ENCODE data around the gene FBXL20. TPM values are rescaled to one million over a fixed set of nuclear protein-coding genes. Genes with fewer than 3 reads are reported as not detected.

The FBXL20 gene
- total RNA-seq, 4 donors from 2014 or later, result 20.5 to 34.7 (median 26.6) TPM

GRCh38 chr17:39359994-39360393 lies 41.4 kb downstream of the FBXL20 start:
- DNase-seq, result no peak
- Histone ChIP-seq H3K9me3 (no peaks in the 10 kb centered on the region), H3K4me1 (peaks cover 0 to 6% (median 0%) of the 10 kb centered on the region in 4 donors), H3K36me3 (no peaks in the 10 kb centered on the region), H3K27ac (no peak overlapping the region), H3K27me3 (no peaks in the 10 kb centered on the region), H3K4me3 (no peak overlapping the region)
- TF ChIP-seq POLR2A (IDR thresholded peaks at IDR 0.05), result no peak
- TF ChIP-seq CTCF (IDR thresholded peaks at IDR 0.05), result no peak

- Histone ChIP-seq H3K4me1 (peaks cover 0 to 9% (median 0%) of the 10 kb centered on the region in 4 donors), H3K27ac (peak overlapping the region in 3 of 4 donors; percentile 29 to 75 (median 66))
- peak in 1 of 3 donors; percentile 60 for DNase-seq
These were observed 43.4 kb downstream of the FBXL20 start for GRCh38 chr17:39357986-39358385.

GRCh38 chr17:39357488-39357887 lies 43.9 kb downstream of the FBXL20 start:
- Histone ChIP-seq H3K9me3 (no peaks in the 10 kb centered on the region), H3K36me3 (no peaks in the 10 kb centered on the region), H3K27ac (peak overlapping the region in 3 of 4 donors; percentile 29 to 66 (median 47)), H3K4me1 (peaks cover 0 to 12% (median 0%) of the 10 kb centered on the region in 4 donors), H3K27me3 (no peaks in the 10 kb centered on the region), H3K4me3 (peak overlapping the region in 2 of 4 donors; percentile 25 to 39)
- TF ChIP-seq CTCF (IDR thresholded peaks at IDR 0.05), result no peak
- no peak for TF ChIP-seq POLR2A (IDR thresholded peaks at IDR 0.05)
- DNase-seq, result peak in 2 of 3 donors; percentile 59 to 70

More at GRCh38 chr17:39357986-39358385, 43.4 kb downstream of the FBXL20 start:
- Histone ChIP-seq H3K4me3 (peak overlapping the region in 2 of 4 donors; percentile 25 to 39), H3K9me3 (no peaks in the 10 kb centered on the region), H3K27me3 (no peaks in the 10 kb centered on the region), H3K36me3 (no peaks in the 10 kb centered on the region)
- TF ChIP-seq POLR2A (IDR thresholded peaks at IDR 0.05), result peak; percentile 8 to 52
- TF ChIP-seq CTCF (IDR thresholded peaks at IDR 0.05), result no peak

- Histone ChIP-seq H3K4me1 (peaks cover 0 to 14% (median 0%) of the 10 kb centered on the region in 4 donors), H3K36me3 (no peaks in the 10 kb centered on the region), H3K27ac (no peak overlapping the region), H3K4me3 (no peak overlapping the region), H3K27me3 (no peaks in the 10 kb centered on the region), H3K9me3 (no peaks in the 10 kb centered on the region)
- no peak for DNase-seq
- no peak for TF ChIP-seq CTCF (IDR thresholded peaks at IDR 0.05)
- TF ChIP-seq POLR2A (IDR thresholded peaks at IDR 0.05), result no peak
These were observed 48.4 kb downstream of the FBXL20 start for GRCh38 chr17:39352986-39353385.

- TF ChIP-seq CTCF (IDR thresholded peaks at IDR 0.05), result no peak
- TF ChIP-seq POLR2A (IDR thresholded peaks at IDR 0.05), result no peak
- Histone ChIP-seq H3K9me3 (no peaks in the 10 kb centered on the region), H3K27ac (no peak overlapping the region), H3K36me3 (no peaks in the 10 kb centered on the region), H3K4me1 (peaks cover 0 to 14% (median 0%) of the 10 kb centered on the region in 4 donors), H3K27me3 (no peaks in the 10 kb centered on the region), H3K4me3 (no peak overlapping the region)
- DNase-seq, result no peak
These were observed 48.9 kb downstream of the FBXL20 start for GRCh38 chr17:39352511-39352910.

- Histone ChIP-seq H3K27me3 (no peaks in the 10 kb centered on the region), H3K4me3 (no peak overlapping the region), H3K4me1 (peaks cover 0 to 14% (median 0%) of the 10 kb centered on the region in 4 donors), H3K36me3 (no peaks in the 10 kb centered on the region), H3K9me3 (no peaks in the 10 kb centered on the region), H3K27ac (peak overlapping the region in 2 of 4 donors; percentile 27 to 28)
- no peak for DNase-seq
- TF ChIP-seq CTCF (IDR thresholded peaks at IDR 0.05) (no peak), POLR2A (IDR thresholded peaks at IDR 0.05) (no peak)
These were observed 49.9 kb downstream of the FBXL20 start for GRCh38 chr17:39351508-39351907.

All from Peyer's patch (tissue), 4 donors.